Suppressor macrophage (primary cell): Measurements from ENCODE around the gene CHMP5.

Source experiments
- DNase-seq, 4 experiments: peaks; one replicate each; pipeline ENCODE4 v3.0.0-alpha.2; 2020 to 2022
- total RNA-seq, 17 experiments: gene quantifications; one replicate each; lab custom pipeline; 2026; ENCODE audit warnings: mixed read lengths in 6 of 17, inconsistent platforms in 3 of 17; lab: John Stamatoyannopoulos, UW

CHMP5 gene
- total RNA-seq = 54.5 to 132 (median 87.5) reads per million in 17 experiments

GRCh38 chr9:33264473-33265177, at the start of gene CHMP5, which contains the start of gene BAG1:
Gene CHMP5 (plus strand): TSS chr9:33265049. CDS start chr9:33265079, 30 bp downstream.
Gene BAG1 (minus strand): TSS chr9:33264708.
- peak; percentile 99 to 100 (median 100) for DNase-seq

GRCh38 chr9:33220681-33221567, 43.9 kb upstream of the CHMP5 start:
- peak; percentile 15 to 67 (median 57) for DNase-seq

GRCh38 chr9:33221568-33221884, 43.3 kb upstream of the CHMP5 start:
- DNase-seq = no peak

GRCh38 chr9:33222031-33222430, 42.8 kb upstream of the CHMP5 start:
- no peak for DNase-seq

- DNase-seq = peak in 1 of 4 experiments; percentile 19
Observed at GRCh38 chr9:33223696-33224095, 41.2 kb upstream of the CHMP5 start.

- DNase-seq = peak; percentile 81 to 89 (median 83)
Observed at GRCh38 chr9:33225319-33226147, 39.3 kb upstream of the CHMP5 start.

GRCh38 chr9:33227008-33227398, 37.8 kb upstream of the CHMP5 start:
- DNase-seq = peak; percentile 83 to 94 (median 91)

- no peak for DNase-seq
Observed at GRCh38 chr9:33227741-33228140, 37.1 kb upstream of the CHMP5 start.

GRCh38 chr9:33228606-33229005, 36.2 kb upstream of the CHMP5 start:
- no peak for DNase-seq

- no peak for DNase-seq
Observed at GRCh38 chr9:33229359-33230114, 35.3 kb upstream of the CHMP5 start.

GRCh38 chr9:33230756-33231622, 33.9 kb upstream of the CHMP5 start:
- no peak for DNase-seq

- no peak for DNase-seq
Observed at GRCh38 chr9:33231623-33231942, 33.3 kb upstream of the CHMP5 start.

GRCh38 chr9:33232815-33233214, 32.0 kb upstream of the CHMP5 start:
- DNase-seq = no peak

GRCh38 chr9:33233626-33234342, 31.1 kb upstream of the CHMP5 start:
- DNase-seq = no peak

GRCh38 chr9:33234511-33235467, 30.1 kb upstream of the CHMP5 start:
- no peak for DNase-seq

GRCh38 chr9:33236571-33236970, 28.3 kb upstream of the CHMP5 start:
- no peak for DNase-seq

GRCh38 chr9:33239921-33240320, 24.9 kb upstream of the CHMP5 start, which contains the start of gene SPINK4:
Gene SPINK4 (plus strand): TSS chr9:33240167. CDS start chr9:33240209, 42 bp downstream.
- no peak for DNase-seq

GRCh38 chr9:33241298-33241697, 23.6 kb upstream of the CHMP5 start:
- no peak for DNase-seq

GRCh38 chr9:33242609-33243134, 22.2 kb upstream of the CHMP5 start:
- no peak for DNase-seq
